ENCODE data around the gene GPR157.

GPR157 gene

GRCh38 chr1:9153152-9153551 is 24.2 kb upstream of the GPR157 start:
- no peak for DNase-seq (ENCODE audit: low read depth)
- no peak overlapping the region for H3K4me3 ChIP-seq (ENCODE audit: low read length)
- TF ChIP-seq CTCF (conservative IDR thresholded peaks at IDR 0.05; ENCODE audit: low read depth, low read length), result no peak

DNA sequence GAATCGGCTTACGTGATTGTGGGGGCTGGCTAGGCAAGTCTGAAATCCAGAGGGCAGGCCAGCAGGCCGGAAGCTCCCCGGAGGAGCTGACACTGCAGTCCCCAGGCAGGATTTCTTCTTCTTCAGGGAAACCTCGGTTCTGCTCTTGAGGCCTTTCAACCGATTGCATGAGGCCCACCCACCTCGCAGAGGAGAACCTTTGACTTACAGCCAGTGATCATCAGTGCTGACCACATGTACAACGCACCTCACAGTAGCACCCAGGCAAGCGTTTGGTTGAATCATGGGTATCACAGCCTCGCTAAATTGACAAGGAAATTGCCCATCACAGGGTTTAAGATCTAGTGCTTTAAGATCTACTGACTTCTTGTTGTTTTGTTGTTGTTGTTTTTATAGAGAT is 23.6 kb upstream of the GPR157 start:
- H3K4me3 ChIP-seq (ENCODE audit: low read length), result no peak overlapping the region
- DNase-seq (ENCODE audit: low read depth), result no peak
- no peak for TF ChIP-seq CTCF (conservative IDR thresholded peaks at IDR 0.05; ENCODE audit: low read depth, low read length)

DNA sequence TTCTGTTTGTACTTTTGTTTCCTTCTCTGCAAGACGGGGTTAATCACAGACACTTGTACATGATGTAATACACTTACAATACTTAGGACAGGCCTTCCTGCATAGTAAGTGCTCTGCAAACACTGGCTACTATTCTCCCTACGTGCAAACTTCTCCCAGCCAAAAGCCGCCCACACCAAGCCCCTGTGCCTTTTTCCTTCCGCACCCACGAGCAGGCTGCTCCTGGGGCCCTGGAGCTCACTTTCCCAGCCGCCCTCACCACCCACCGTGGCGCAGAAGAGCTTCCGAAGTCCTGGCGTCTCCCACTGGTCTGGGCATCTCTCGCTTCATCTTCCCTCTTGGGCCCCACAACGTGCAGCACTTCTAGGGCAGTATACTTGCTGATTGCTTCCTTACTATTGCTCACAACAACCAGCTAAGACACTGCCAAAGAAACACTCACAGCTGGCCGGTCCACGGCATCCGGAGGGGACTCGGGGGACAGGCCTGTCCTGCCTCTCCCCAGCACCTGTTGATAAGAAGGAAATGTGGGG is 22.5 kb upstream of the GPR157 start:
- H3K4me3 ChIP-seq (ENCODE audit: low read length), result no peak overlapping the region
- no peak for DNase-seq (ENCODE audit: low read depth)
- no peak for TF ChIP-seq CTCF (conservative IDR thresholded peaks at IDR 0.05; ENCODE audit: low read depth, low read length)

- no peak for TF ChIP-seq CTCF (conservative IDR thresholded peaks at IDR 0.05; ENCODE audit: low read depth, low read length)
- no peak overlapping the region for H3K4me3 ChIP-seq (ENCODE audit: low read length)
- no peak for DNase-seq (ENCODE audit: low read depth)
Measured at GRCh38 chr1:9150582-9151327, 21.9 kb upstream of the GPR157 start.

DNA sequence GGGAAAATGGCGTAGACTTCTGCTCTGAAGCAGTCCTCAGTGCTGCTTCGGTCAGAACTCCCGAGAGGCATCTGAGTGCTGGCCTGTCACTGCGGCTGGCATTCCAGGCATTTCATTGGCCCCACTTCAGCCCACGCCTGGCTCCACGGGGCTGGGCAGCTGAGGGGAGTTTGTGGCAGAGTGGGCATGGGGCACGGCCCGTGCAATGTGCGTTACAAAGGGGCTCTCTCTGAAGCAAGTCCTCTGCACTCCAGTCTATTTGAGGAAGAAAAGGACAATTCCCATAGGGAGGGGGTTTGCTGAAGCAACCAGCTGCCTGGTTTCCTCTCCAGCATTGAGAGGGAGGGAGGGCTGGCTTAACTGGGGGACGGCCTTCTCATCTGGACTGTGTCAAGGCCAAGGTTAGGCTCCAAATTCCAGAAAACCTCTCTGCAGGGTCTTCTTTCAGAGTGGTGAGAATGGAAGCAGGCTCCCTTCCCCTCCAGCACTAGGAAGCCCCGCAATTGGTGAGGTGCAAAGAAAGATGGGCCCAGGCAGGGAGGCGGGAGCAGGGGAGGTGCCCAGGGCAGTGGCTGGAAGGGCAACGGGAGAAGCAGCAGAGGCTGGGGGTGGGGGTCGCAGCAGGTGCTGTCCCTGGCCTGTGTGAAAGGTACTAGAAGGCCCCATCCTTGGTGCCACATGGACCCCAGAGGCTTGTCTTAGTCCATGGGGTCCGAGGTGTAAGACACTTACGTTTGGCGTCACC is 21.1 kb upstream of the GPR157 start:
- no peak for TF ChIP-seq CTCF (conservative IDR thresholded peaks at IDR 0.05; ENCODE audit: low read depth, low read length)
- no peak for DNase-seq (ENCODE audit: low read depth)
- no peak overlapping the region for H3K4me3 ChIP-seq (ENCODE audit: low read length)

GRCh38 chr1:9149151-9149550 is 20.2 kb upstream of the GPR157 start:
- no peak for TF ChIP-seq CTCF (conservative IDR thresholded peaks at IDR 0.05; ENCODE audit: low read depth, low read length)
- no peak for DNase-seq (ENCODE audit: low read depth)
- no peak overlapping the region for H3K4me3 ChIP-seq (ENCODE audit: low read length)
